ENCODE data around the gene TMEM40. TPM values are rescaled to one million over a fixed set of nuclear protein-coding genes. Genes with fewer than 3 reads are reported as not detected.
A peak's percentile ranks its signal among the peaks of the same experiment; 100 is the strongest.

TMEM40 gene
- total RNA-seq, 5 donors from 2014 or later (not counting 1 experiment from before 2014, with no cell fraction given): not detected

DNA sequence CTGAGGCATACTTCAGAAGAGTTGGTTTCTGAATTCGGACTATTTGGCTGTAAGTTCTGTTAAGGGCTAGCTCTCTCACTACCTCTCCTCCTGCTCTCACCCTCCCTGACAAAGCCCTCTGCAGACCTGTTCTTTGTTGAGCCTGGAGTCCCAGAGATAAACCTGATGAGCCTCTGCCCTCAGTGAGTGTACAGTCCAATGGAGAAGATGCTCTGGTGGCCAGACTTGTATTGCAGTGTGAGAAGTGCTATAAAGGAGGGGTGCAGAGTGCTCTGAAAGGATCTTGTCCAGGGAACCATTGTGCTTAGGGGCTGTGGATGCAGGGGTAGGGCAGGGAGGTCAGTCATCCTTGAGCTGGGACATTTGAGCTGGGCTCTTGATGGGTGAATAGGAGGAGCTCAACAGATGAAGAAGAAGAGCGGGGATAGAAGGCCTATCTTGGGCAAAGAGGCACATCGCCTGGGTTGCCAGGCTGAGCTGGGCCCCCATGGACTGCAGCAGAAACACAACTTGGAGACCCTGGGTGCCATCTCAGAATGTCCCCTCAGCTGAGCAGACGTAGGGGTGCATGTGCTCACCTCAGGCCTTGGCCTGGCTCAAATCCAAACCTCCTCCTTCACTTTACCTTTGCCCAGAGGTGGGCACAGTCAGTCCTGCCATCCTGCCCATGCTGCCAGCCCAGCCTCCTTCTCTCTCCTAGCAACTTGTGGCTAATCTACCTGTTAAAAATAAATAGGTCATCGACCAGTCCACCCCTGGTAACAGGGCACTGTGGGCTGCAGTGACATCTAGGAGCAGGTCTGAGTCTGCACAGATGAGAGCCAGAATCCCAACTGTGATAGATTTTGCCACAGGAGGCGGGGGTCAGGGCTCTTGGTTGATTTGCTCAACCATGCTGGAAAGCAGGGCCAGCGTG is 40.7 kb upstream of the TMEM40 start:
- peaks cover 0 to 6% of the 10 kb centered on the region in 2 donors for H3K27me3 Mint-ChIP-seq
- 78% methylated on average over 6 of the region's 7 CpGs for WGBS (ENCODE audit: insufficient coverage)
- H3K4me1 Mint-ChIP-seq: peaks cover 4 to 16% (median 15%) of the 10 kb centered on the region in 3 donors
- no peaks in the 10 kb centered on the region for H3K9me3 Mint-ChIP-seq
- peaks cover 0 to 16% of the 10 kb centered on the region in 2 experiments for H3K4me1 ChIP-seq (ENCODE audit: control insufficient read depth in 1 of 2, extremely low read depth in 1 of 2, insufficient read depth in 2 of 2, low read length in 2 of 2)
- H3K27me3 ChIP-seq (replicated peaks in 1 of 2; ENCODE audit: control insufficient read depth in 2 of 2, extremely low read depth in 1 of 2, insufficient read depth in 2 of 2, low read length in 1 of 2): peaks cover 0 to 24% of the 10 kb centered on the region in 2 experiments
- H3K36me3 ChIP-seq (ENCODE audit: control insufficient read depth in 2 of 2, extremely low read depth in 1 of 2, insufficient read depth in 1 of 2, low read length in 1 of 2): no peaks in the 10 kb centered on the region
- CTCF ChIA-PET: no interaction called here
- H3K4me3 ChIP-seq (ENCODE audit: control insufficient read depth in 1 of 2, extremely low read depth in 1 of 2, low read length in 1 of 2): no peak overlapping the region
- POLR2A ChIA-PET: interaction anchor here (0.5 kb wide), 2 partner anchors 54 to 146 kb away, joined by 5 read pairs; no protein-coding TSS in a partner anchor
- no peak overlapping the region for H3K27ac Mint-ChIP-seq
- no peak for DNase-seq
- no peaks in the 10 kb centered on the region for H3K9me3 ChIP-seq
- no peaks in the 10 kb centered on the region for H3K36me3 Mint-ChIP-seq
- no peak overlapping the region for H3K4me3 Mint-ChIP-seq
- no peak overlapping the region for H3K27ac ChIP-seq (ENCODE audit: low read length)
- no peak for ATAC-seq (replicated peaks in 1 of 4)

DNA sequence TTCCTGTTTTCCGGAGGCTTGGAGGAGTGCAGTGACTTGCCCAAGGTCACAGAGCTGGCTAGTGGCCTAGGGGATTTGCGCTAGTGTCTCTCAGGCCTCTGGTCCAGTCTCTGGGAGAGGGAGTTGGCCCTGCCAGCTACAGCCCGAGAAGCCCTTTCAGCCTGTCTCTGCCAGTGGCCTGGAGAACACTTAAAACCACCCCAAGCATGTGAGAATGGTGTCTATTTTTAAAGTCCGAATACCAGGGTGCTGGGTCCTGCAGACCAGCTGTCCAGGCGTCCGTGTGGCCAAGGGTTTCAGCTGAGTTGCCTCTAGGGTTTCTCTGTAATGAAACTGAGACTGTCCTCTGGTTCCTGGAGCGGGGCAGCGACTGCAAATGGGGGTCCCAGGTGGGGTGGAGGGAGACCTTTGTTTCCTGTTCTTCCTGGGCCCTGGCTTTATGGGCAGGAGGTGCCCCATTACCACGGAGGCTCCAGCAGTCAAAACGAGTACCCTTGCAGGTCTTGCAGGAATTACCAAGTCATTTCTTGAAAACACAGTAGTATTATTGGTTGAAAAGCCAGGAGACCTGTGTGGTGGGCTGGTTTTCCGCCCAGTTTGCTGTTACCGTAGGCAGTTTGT is 39.6 kb upstream of the TMEM40 start:
- Mint-ChIP-seq H3K27ac (peak overlapping the region in 1 of 2 donors; percentile 41), H3K27me3 (peaks cover 0 to 6% of the 10 kb centered on the region in 2 donors), H3K4me1 (peaks cover 4 to 16% (median 15%) of the 10 kb centered on the region in 3 donors), H3K36me3 (no peaks in the 10 kb centered on the region), H3K4me3 (peak overlapping the region in 1 of 3 donors; percentile 88), H3K9me3 (no peaks in the 10 kb centered on the region)
- Histone ChIP-seq H3K27me3 (replicated peaks in 1 of 2; ENCODE audit: control insufficient read depth in 2 of 2, extremely low read depth in 1 of 2, insufficient read depth in 2 of 2, low read length in 1 of 2) (peaks cover 0 to 24% of the 10 kb centered on the region in 2 experiments), H3K4me3 (ENCODE audit: control insufficient read depth in 1 of 2, extremely low read depth in 1 of 2, low read length in 1 of 2) (no peak overlapping the region), H3K4me1 (ENCODE audit: control insufficient read depth in 1 of 2, extremely low read depth in 1 of 2, insufficient read depth in 2 of 2, low read length in 2 of 2) (peaks cover 0 to 16% of the 10 kb centered on the region in 2 experiments), H3K9me3 (no peaks in the 10 kb centered on the region), H3K27ac (ENCODE audit: low read length) (no peak overlapping the region), H3K36me3 (ENCODE audit: control insufficient read depth in 2 of 2, extremely low read depth in 1 of 2, insufficient read depth in 1 of 2, low read length in 1 of 2) (no peaks in the 10 kb centered on the region)
- ChIA-PET POLR2A (no interaction called here), CTCF (interaction anchor here in 1 of 2 donors (1.1 kb wide), 1 partner anchor 15 kb away, joined by 3 read pairs; no protein-coding TSS in a partner anchor)
- DNase-seq: no peak
- 88% methylated on average over 5 of the region's 12 CpGs for WGBS (ENCODE audit: insufficient coverage)
- no peak for ATAC-seq (replicated peaks in 1 of 4)

DNA sequence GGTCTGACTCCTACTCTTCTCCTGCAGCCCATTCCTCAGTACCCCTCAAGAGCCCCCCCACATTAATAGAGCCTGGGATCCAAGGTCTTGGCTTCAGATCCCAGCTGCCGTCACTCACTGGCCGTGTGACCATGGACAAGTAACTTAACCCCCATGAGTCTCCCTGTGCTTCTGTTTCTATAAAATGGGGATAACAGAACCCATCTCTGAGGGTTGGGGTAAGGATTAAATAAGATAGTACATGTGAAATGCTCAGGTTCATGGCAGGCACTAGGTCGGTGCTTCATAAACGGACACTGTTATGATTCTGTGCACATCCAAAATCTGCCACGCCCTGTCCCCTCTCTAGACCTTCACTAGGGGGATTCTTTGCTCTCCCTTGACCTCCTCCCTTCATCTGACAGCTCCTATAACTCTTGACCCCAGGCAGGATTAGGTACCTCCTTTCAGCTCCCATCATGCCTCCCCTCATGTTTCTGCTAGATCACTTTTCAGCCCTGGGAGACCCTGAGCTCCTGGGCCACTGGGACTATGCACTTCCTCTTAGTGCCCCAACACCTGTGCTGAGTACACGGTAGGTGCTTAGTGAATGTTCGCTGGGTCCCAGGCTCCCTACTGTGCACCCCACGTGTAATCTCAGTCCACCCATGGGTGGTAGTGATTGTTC is 39.0 kb upstream of the TMEM40 start:
- Histone ChIP-seq H3K27ac (ENCODE audit: low read length) (no peak overlapping the region), H3K27me3 (replicated peaks in 1 of 2; ENCODE audit: control insufficient read depth in 2 of 2, extremely low read depth in 1 of 2, insufficient read depth in 2 of 2, low read length in 1 of 2) (peaks cover 0 to 24% of the 10 kb centered on the region in 2 experiments), H3K9me3 (no peaks in the 10 kb centered on the region), H3K4me1 (ENCODE audit: control insufficient read depth in 1 of 2, extremely low read depth in 1 of 2, insufficient read depth in 2 of 2, low read length in 2 of 2) (peaks cover 0 to 16% of the 10 kb centered on the region in 2 experiments), H3K4me3 (ENCODE audit: control insufficient read depth in 1 of 2, extremely low read depth in 1 of 2, low read length in 1 of 2) (no peak overlapping the region), H3K36me3 (ENCODE audit: control insufficient read depth in 2 of 2, extremely low read depth in 1 of 2, insufficient read depth in 1 of 2, low read length in 1 of 2) (no peaks in the 10 kb centered on the region)
- CTCF ChIA-PET: interaction anchor here in 1 of 2 donors (1.1 to 2.4 kb wide), 2 partner anchors 12 to 14 kb away, joined by 3 to 14 read pairs; no protein-coding TSS in a partner anchor
- Mint-ChIP-seq H3K27ac (peak overlapping the region in 1 of 2 donors; percentile 41), H3K4me3 (peak overlapping the region; percentile 50 to 88 (median 61)), H3K4me1 (peaks cover 4 to 16% (median 15%) of the 10 kb centered on the region in 3 donors), H3K9me3 (no peaks in the 10 kb centered on the region), H3K27me3 (peaks cover 0 to 6% of the 10 kb centered on the region in 2 donors), H3K36me3 (no peaks in the 10 kb centered on the region)
- ATAC-seq (replicated peaks in 1 of 4) (no peak), DNase-seq (no peak)
- POLR2A ChIA-PET: no interaction called here
- WGBS (ENCODE audit: insufficient coverage): 63% methylated on average over 4 of the region's 8 CpGs

DNA sequence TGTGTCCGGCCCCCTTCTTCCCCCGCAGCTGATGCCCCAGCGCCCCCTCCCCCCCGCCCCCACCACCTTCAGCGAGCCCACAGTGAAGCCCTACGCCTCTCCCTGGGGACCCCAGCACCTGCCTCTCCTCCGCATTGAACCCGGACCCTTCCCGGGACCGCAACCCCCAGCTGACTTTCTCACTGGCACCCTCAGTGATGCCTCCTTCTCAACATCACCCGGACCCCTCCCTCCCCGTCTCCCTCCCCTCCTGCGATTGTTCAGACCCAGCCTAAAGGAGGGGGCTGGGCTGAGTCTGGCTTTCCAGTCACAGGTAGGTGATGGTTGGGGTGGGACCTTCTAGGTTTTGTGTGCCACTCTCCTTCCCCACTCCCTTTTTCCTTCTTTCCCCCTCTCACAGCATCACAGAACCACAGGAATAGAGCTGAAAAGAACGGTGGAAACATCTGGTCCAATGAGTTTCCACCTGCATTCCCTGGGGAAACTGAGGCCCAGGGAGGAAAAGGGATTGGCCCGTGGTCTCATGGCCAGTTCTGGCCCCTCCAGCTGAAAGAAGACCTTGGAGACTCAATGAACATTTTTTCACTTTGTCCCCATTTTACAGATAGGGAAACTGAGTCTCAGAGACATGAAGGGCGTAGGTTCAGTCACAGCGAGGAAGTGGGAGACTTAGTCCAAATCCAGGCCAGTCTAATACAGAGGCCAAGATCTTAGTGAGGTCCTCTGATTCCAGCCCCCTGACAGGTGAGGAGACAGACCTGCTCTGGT is 38.2 kb upstream of the TMEM40 start:
- Mint-ChIP-seq H3K9me3 (no peaks in the 10 kb centered on the region), H3K36me3 (no peaks in the 10 kb centered on the region), H3K27ac (peak overlapping the region in 1 of 2 donors; percentile 41), H3K4me1 (peaks cover 4 to 16% (median 15%) of the 10 kb centered on the region in 3 donors), H3K4me3 (peak overlapping the region; percentile 81 to 88 (median 86)), H3K27me3 (peaks cover 0 to 9% of the 10 kb centered on the region in 2 donors)
- ChIA-PET POLR2A (interaction anchor here (0.6 to 0.7 kb wide), 2 partner anchors 19 to 198 kb away, joined by 4 to 7 read pairs; no protein-coding TSS in a partner anchor), CTCF (interaction anchor here (1.0 to 2.4 kb wide), 3 partner anchors 10 to 13 kb away, joined by 4 to 14 read pairs (median 4); no protein-coding TSS in a partner anchor)
- Histone ChIP-seq H3K27ac (ENCODE audit: low read length) (no peak overlapping the region), H3K4me1 (ENCODE audit: control insufficient read depth in 1 of 2, extremely low read depth in 1 of 2, insufficient read depth in 2 of 2, low read length in 2 of 2) (peaks cover 0 to 16% of the 10 kb centered on the region in 2 experiments), H3K4me3 (ENCODE audit: control insufficient read depth in 1 of 2, extremely low read depth in 1 of 2, low read length in 1 of 2) (peak overlapping the region in 1 of 2 donors; percentile 60), H3K36me3 (ENCODE audit: control insufficient read depth in 2 of 2, extremely low read depth in 1 of 2, insufficient read depth in 1 of 2, low read length in 1 of 2) (no peaks in the 10 kb centered on the region), H3K9me3 (no peaks in the 10 kb centered on the region), H3K27me3 (replicated peaks in 1 of 2; ENCODE audit: control insufficient read depth in 2 of 2, extremely low read depth in 1 of 2, insufficient read depth in 2 of 2, low read length in 1 of 2) (peaks cover 0 to 29% of the 10 kb centered on the region in 2 experiments)
- ATAC-seq (replicated peaks in 1 of 4) (peak in 1 of 4 experiments; percentile 10), DNase-seq (no peak)
- WGBS (ENCODE audit: insufficient coverage): 83% methylated on average over 3 of the region's 17 CpGs

GRCh38 chr3:12796171-12797123 is 37.4 kb upstream of the TMEM40 start, which contains the start of gene CAND2:
TSS of gene CAND2 (plus strand) at chr3:12796680. CDS start at chr3:12796721, 41 bp downstream.
- H3K27ac Mint-ChIP-seq: peak within 1 kb of the TSS; percentile 55 to 66
- 11% methylated on average over 60 of the region's 61 CpGs for WGBS (ENCODE audit: insufficient coverage)
- Histone ChIP-seq H3K27me3 (replicated peaks in 1 of 2; ENCODE audit: control insufficient read depth in 2 of 2, extremely low read depth in 1 of 2, insufficient read depth in 2 of 2, low read length in 1 of 2) (peaks cover 0 to 29% of the 10 kb centered on the region in 2 experiments), H3K4me1 (ENCODE audit: control insufficient read depth in 1 of 2, extremely low read depth in 1 of 2, insufficient read depth in 2 of 2, low read length in 2 of 2) (peaks cover 0 to 16% of the 10 kb centered on the region in 2 experiments), H3K9me3 (no peaks in the 10 kb centered on the region), H3K27ac (ENCODE audit: low read length) (no peak within 1 kb of the TSS), H3K4me3 (ENCODE audit: control insufficient read depth in 1 of 2, extremely low read depth in 1 of 2, low read length in 1 of 2) (peak within 1 kb of the TSS; percentile 60 to 67), H3K36me3 (ENCODE audit: control insufficient read depth in 2 of 2, extremely low read depth in 1 of 2, insufficient read depth in 1 of 2, low read length in 1 of 2) (no peaks in the 10 kb centered on the region)
- CTCF ChIA-PET: interaction anchor here (0.7 to 2.4 kb wide), 5 partner anchors 9 to 47 kb away, joined by 3 to 14 read pairs (median 4); no protein-coding TSS in a partner anchor
- H3K9me3 Mint-ChIP-seq: no peaks in the 10 kb centered on the region
- peaks cover 0 to 9% of the 10 kb centered on the region in 2 donors for H3K27me3 Mint-ChIP-seq
- peak; percentile 79 to 90 (median 84) for ATAC-seq (replicated peaks in 1 of 4)
- peaks cover 4 to 16% (median 15%) of the 10 kb centered on the region in 3 donors for H3K4me1 Mint-ChIP-seq
- peak within 1 kb of the TSS; percentile 81 to 88 (median 86) for H3K4me3 Mint-ChIP-seq
- peak in 28 of 35 experiments; percentile 11 to 63 (median 37) for DNase-seq
- POLR2A ChIA-PET: interaction anchor here (0.6 to 0.7 kb wide), 3 partner anchors 20 to 771 kb away, joined by 3 to 7 read pairs (median 4); no protein-coding TSS in a partner anchor
- H3K36me3 Mint-ChIP-seq: no peaks in the 10 kb centered on the region

Measured in T-cell (primary cell).